Measurements from ENCODE around the gene MPV17L2. TPM values are rescaled to one million over a fixed set of nuclear protein-coding genes. Genes with fewer than 3 reads are reported as not detected.

MPV17L2 gene
- total and polyA plus RNA-seq, 2 donors (not counting 3 experiments of a cell fraction or from before 2014, with no cell fraction given): 13.8 to 27.6 TPM

GRCh38 chr19:18194181-18194530 lies 1.1 kb downstream of the MPV17L2 start:
- Histone ChIP-seq H3K9ac (replicated peaks; ENCODE audit: extremely low read depth, insufficient read depth, low read length) (no peak overlapping the region), H3K9me1 (replicated peaks; ENCODE audit: control insufficient read depth, extremely low read depth, insufficient read depth, low read length) (no peaks in the 10 kb centered on the region), H3K79me2 (ENCODE audit: control insufficient read depth, insufficient read depth, low read length) (no peaks in the 10 kb centered on the region), H4K20me1 (replicated peaks; ENCODE audit: control insufficient read depth, extremely low read depth, insufficient read depth, low read length) (no peaks in the 10 kb centered on the region), H3K27me3 (ENCODE audit: control insufficient read depth in 2 of 2, insufficient read depth in 2 of 2, low read length in 2 of 2) (no peaks in the 10 kb centered on the region), H3K27ac (ENCODE audit: insufficient read depth, low read depth, low read length) (no peak overlapping the region), H3K36me3 (ENCODE audit: control insufficient read depth in 2 of 2, extremely low read depth in 1 of 2, insufficient read depth in 2 of 2, low read length in 2 of 2) (peaks cover 0 to 6% of the 10 kb centered on the region in 2 experiments), H3K4me1 (ENCODE audit: control insufficient read depth, extremely low read depth, insufficient read depth, low read length) (peaks cover 14% of the 10 kb centered on the region), H3K4me3 (replicated peaks in 1 of 3; ENCODE audit: insufficient read depth in 1 of 3, low read depth in 1 of 3, low read length in 3 of 3) (peak overlapping the region in 1 of 3 experiments; percentile 65), H2AFZ (ENCODE audit: low read depth, low read length) (no peak overlapping the region), H3K9me3 (replicated peaks; ENCODE audit: control insufficient read depth, insufficient read depth, low read length) (no peaks in the 10 kb centered on the region), H3K4me2 (ENCODE audit: insufficient read depth, low read length) (peak overlapping the region; percentile 75)
- POLR2A ChIA-PET: no interaction called here
- FAIRE-seq: no peak
- dilution Hi-C loops (cut with MboI; ENCODE audit: extremely low pct_ligation_motif_present, low sequenced_read_pairs): no loop called here
- no peak for TF ChIP-seq POLR2A (IDR thresholded peaks at IDR 0.05; ENCODE audit: low read depth, low read length)
- no peak for TF ChIP-seq MYC (IDR thresholded peaks at IDR 0.05; ENCODE audit: low read depth, low read length)
- no peak for TF ChIP-seq FOS (IDR thresholded peaks at IDR 0.05; ENCODE audit: borderline replicate concordance, insufficient read depth, low read length)
- TF ChIP-seq, protein P1, sequence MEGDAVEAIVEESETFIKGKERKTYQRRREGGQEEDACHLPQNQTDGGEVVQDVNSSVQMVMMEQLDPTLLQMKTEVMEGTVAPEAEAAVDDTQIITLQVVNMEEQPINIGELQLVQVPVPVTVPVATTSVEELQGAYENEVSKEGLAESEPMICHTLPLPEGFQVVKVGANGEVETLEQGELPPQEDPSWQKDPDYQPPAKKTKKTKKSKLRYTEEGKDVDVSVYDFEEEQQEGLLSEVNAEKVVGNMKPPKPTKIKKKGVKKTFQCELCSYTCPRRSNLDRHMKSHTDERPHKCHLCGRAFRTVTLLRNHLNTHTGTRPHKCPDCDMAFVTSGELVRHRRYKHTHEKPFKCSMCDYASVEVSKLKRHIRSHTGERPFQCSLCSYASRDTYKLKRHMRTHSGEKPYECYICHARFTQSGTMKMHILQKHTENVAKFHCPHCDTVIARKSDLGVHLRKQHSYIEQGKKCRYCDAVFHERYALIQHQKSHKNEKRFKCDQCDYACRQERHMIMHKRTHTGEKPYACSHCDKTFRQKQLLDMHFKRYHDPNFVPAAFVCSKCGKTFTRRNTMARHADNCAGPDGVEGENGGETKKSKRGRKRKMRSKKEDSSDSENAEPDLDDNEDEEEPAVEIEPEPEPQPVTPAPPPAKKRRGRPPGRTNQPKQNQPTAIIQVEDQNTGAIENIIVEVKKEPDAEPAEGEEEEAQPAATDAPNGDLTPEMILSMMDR (IDR thresholded peaks at IDR 0.05; ENCODE audit: extremely low read depth in 1 of 2, insufficient read depth in 1 of 2, low read depth in 1 of 2, low read length in 2 of 2): no peak
- TF ChIP-seq MAX (IDR thresholded peaks at IDR 0.05; ENCODE audit: insufficient read depth, insufficient read length): no peak
- TF ChIP-seq JUN (IDR thresholded peaks at IDR 0.05; ENCODE audit: borderline replicate concordance, insufficient read depth, insufficient read length, low read depth): no peak
- CTCF ChIA-PET: interaction anchor here (0.8 to 2.1 kb wide), 6 partner anchors 11 to 134 kb away, joined by 3 to 7 read pairs (median 4); no protein-coding TSS in a partner anchor
- intact Hi-C loops (cut with micrococcal nuclease): no loop called here
- DNase-seq (ENCODE audit: low read depth, low spot score): no peak
- no TSS peak for BruUV-seq (replicated peaks)
